Vagina (tissue), 2 donors: Measurements from ENCODE around the gene IHH.

ENCODE experiments used
- CTCF ChIP-seq, 3 experiments: fragments of 450-650 bp in 2 of 3; fragments of 200-600 bp in 1 of 3; sonication (generic) in 1 of 3; IDR thresholded peaks; one replicate each; pipeline ENCODE4 v1.5.1; 2017 to 2019; ENCODE audit warnings: antibody characterized with exemption in 3 of 3, mild to moderate bottlenecking in 2 of 3, moderate library complexity in 2 of 3
- POLR2A ChIP-seq, 2 donors: fragments of 450-650 bp; IDR thresholded peaks; one replicate each; pipeline ENCODE4 v1.6.1; 2017; ENCODE audit warnings: antibody characterized with exemption in 2 of 2, mild to moderate bottlenecking in 2 of 2, moderate library complexity in 2 of 2

- TF ChIP-seq POLR2A (IDR thresholded peaks at IDR 0.05) (no peak), CTCF (IDR thresholded peaks at IDR 0.05) (no peak)
These were observed 47.0 kb upstream of the IHH start for GRCh38 chr2:219107758-219108157.
